ENCODE results near the gene TAS2R42. TPM values are rescaled to one million over a fixed set of nuclear protein-coding genes. Genes with fewer than 3 reads are reported as not detected.

The TAS2R42 gene
- total and polyA plus RNA-seq, 3 donors from 2014 or later = 0.71 TPM; not detected in 2

DNA sequence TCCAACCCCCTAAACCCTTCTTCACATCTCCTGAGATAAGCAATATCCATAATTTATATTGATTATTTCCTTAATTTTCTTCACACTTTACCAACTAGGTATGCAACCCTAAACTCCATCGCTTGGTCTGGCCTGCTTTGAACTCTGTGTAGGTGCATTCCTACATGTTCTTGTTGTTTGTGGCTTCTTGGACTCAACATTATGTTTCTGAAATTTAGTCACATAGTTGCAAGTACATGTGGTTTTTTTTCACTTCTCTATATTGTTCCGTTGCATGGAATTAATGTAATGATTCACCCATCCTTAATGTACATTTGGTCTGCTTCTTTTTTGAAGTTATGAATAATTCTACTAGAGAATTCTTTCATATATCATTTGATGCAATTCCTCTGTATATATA lies 50.7 kb downstream of the TAS2R42 start:
- no peak overlapping the region for H3K27ac ChIP-seq
- no peak for DNase-seq
- no peaks in the 10 kb centered on the region for H3K9me3 ChIP-seq
- intact Hi-C loops (cut with DNase I; ENCODE audit: low total_unique reads) = no loop called here
- TF ChIP-seq, protein P1, sequence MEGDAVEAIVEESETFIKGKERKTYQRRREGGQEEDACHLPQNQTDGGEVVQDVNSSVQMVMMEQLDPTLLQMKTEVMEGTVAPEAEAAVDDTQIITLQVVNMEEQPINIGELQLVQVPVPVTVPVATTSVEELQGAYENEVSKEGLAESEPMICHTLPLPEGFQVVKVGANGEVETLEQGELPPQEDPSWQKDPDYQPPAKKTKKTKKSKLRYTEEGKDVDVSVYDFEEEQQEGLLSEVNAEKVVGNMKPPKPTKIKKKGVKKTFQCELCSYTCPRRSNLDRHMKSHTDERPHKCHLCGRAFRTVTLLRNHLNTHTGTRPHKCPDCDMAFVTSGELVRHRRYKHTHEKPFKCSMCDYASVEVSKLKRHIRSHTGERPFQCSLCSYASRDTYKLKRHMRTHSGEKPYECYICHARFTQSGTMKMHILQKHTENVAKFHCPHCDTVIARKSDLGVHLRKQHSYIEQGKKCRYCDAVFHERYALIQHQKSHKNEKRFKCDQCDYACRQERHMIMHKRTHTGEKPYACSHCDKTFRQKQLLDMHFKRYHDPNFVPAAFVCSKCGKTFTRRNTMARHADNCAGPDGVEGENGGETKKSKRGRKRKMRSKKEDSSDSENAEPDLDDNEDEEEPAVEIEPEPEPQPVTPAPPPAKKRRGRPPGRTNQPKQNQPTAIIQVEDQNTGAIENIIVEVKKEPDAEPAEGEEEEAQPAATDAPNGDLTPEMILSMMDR (IDR thresholded peaks at IDR 0.05) = no peak
- no peak for TF ChIP-seq POLR2A (IDR thresholded peaks at IDR 0.05)
- H3K4me1 ChIP-seq = no peaks in the 10 kb centered on the region
- 65 to 86% methylated on average over 2 of the region's 2 CpGs for WGBS, 2 donors
- no peaks in the 10 kb centered on the region for H3K36me3 ChIP-seq (ENCODE audit: low read depth, missing control alignments)
- no peaks in the 10 kb centered on the region for H3K27me3 ChIP-seq
- H3K4me3 ChIP-seq = no peak overlapping the region

Other genes with a start within 250 kb of the TAS2R42 start
- 1 to 10 TPM; 3.5 to 4.6 TPM for gene TAS2R14, start 247.7 kb downstream of the TAS2R42 start, total RNA-seq
- 0.96 TPM for gene TAS2R14, start 247.7 kb downstream of the TAS2R42 start, polyA plus RNA-seq (ENCODE audit: insufficient read depth, low read depth, low replicate concordance)
- 1 to 10 TPM; 2.8 to 4.8 TPM for gene TAS2R50, start 200.0 kb downstream of the TAS2R42 start, total RNA-seq
- not detected for gene TAS2R50, start 200.0 kb downstream of the TAS2R42 start, polyA plus RNA-seq (ENCODE audit: insufficient read depth, low read depth, low replicate concordance)
- gene TAS2R20, start 188.6 kb downstream of the TAS2R42 start, total RNA-seq = 1 to 10 TPM; 2.2 to 4.8 TPM
- 0.46 TPM for gene TAS2R20, start 188.6 kb downstream of the TAS2R42 start, polyA plus RNA-seq (ENCODE audit: insufficient read depth, low read depth, low replicate concordance)
- 10 to 100 TPM in 1 of 2 donors, 1 to 10 TPM in 1; 9.3 to 10.4 TPM for gene TAS2R19, start 164.3 kb downstream of the TAS2R42 start, total RNA-seq
- 0.34 TPM for gene TAS2R19, start 164.3 kb downstream of the TAS2R42 start, polyA plus RNA-seq (ENCODE audit: insufficient read depth, low read depth, low replicate concordance)
- gene TAS2R31, start 155.5 kb downstream of the TAS2R42 start, total RNA-seq = 10 to 100 TPM in 1 of 2 donors, 1 to 10 TPM in 1; 7.7 to 10.3 TPM
- not detected for gene TAS2R31, start 155.5 kb downstream of the TAS2R42 start, polyA plus RNA-seq (ENCODE audit: insufficient read depth, low read depth, low replicate concordance)
- gene TAS2R46, start 124.6 kb downstream of the TAS2R42 start, total RNA-seq = 1 to 10 TPM; 3.2 to 5.4 TPM
- not detected for gene TAS2R46, start 124.6 kb downstream of the TAS2R42 start, polyA plus RNA-seq (ENCODE audit: insufficient read depth, low read depth, low replicate concordance)
- 1 to 10 TPM in 1 of 2 donors, under 1 TPM in 1; 0.87 to 7.2 TPM for gene TAS2R43, start 94.6 kb downstream of the TAS2R42 start, total RNA-seq
- not detected for gene TAS2R43, start 94.6 kb downstream of the TAS2R42 start, polyA plus RNA-seq (ENCODE audit: insufficient read depth, low read depth, low replicate concordance)
- gene TAS2R30, start 52.3 kb downstream of the TAS2R42 start, total RNA-seq = 10 to 100 TPM; 11.1 to 11.3 TPM
- not detected for gene TAS2R30, start 52.3 kb downstream of the TAS2R42 start, polyA plus RNA-seq (ENCODE audit: insufficient read depth, low read depth, low replicate concordance)
- gene SMIM10L1, start 15.7 kb downstream of the TAS2R42 start, total RNA-seq = 10 to 100 TPM in 1 of 2 donors, 1 to 10 TPM in 1; 7.6 to 11.0 TPM
- gene SMIM10L1, start 15.7 kb downstream of the TAS2R42 start, polyA plus RNA-seq (ENCODE audit: insufficient read depth, low read depth, low replicate concordance) = 4.4 TPM
- gene PRB3, start 82.8 kb upstream of the TAS2R42 start, total RNA-seq = under 1 TPM in 1 of 2 donors, not detected in 1; 0.39 TPM
- 0.82 TPM for gene PRB3, start 82.8 kb upstream of the TAS2R42 start, polyA plus RNA-seq (ENCODE audit: insufficient read depth, low read depth, low replicate concordance)
- not detected for gene PRB4, start 123.5 kb upstream of the TAS2R42 start, total RNA-seq
- gene PRB4, start 123.5 kb upstream of the TAS2R42 start, polyA plus RNA-seq (ENCODE audit: insufficient read depth, low read depth, low replicate concordance) = not detected
- gene PRB2, start 208.6 kb upstream of the TAS2R42 start, total RNA-seq = under 1 TPM in 1 of 2 donors, not detected in 1; 0.62 TPM
- gene PRB2, start 208.6 kb upstream of the TAS2R42 start, polyA plus RNA-seq (ENCODE audit: insufficient read depth, low read depth, low replicate concordance) = 1.3 TPM

All from testis (tissue), 3 donors.